ENCODE data around the gene XIST.

Gene XIST

DNA sequence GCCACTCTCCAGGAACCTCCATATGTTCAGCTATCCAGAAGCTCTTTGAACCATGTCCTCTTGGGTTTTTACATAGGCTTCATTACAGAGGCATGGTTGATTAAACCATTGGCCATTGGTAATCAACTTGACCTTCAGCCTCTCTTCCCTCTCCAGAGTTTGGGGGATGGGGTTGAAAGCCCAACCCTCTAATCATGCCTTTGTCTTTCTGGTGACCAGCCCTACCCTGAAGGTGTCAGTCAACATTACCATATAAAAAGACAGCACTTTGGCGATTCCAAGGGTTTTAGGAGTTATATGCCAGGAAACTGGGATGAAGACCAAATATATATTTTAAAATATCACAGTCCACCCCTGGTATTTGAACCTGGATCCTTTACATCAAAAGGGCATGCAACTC is 67.0 kb downstream of the XIST start:
- DNase-seq = no peak

Measured in NCI-H524 treated with DMSO at 0.1 percent for 48 hours (cell line).